OCI-LY1 (cell line): Measurements from ENCODE around the gene FRMD3.

Experiments
- EZH2 ChIP-seq: fragments of 200-600 bp; sonication (generic), shearing (Covaris generic); IDR thresholded peaks from 2 replicates; pipeline ENCODE4 v1.8.0; 2017; ENCODE audit warnings: borderline replicate concordance, mixed run types, mild to moderate bottlenecking, antibody characterized with exemption, low read length, moderate library complexity, mixed read lengths
- TF ChIP-seq, protein P1 (sequence below): fragments of 200-600 bp; sonication (generic), shearing (Covaris generic); IDR thresholded peaks from 2 replicates; pipeline ENCODE4 v1.5.1; 2017; ENCODE audit warnings: mild to moderate bottlenecking, antibody characterized with exemption, low read length, moderate library complexity, mixed read lengths

- TF ChIP-seq, protein P1, sequence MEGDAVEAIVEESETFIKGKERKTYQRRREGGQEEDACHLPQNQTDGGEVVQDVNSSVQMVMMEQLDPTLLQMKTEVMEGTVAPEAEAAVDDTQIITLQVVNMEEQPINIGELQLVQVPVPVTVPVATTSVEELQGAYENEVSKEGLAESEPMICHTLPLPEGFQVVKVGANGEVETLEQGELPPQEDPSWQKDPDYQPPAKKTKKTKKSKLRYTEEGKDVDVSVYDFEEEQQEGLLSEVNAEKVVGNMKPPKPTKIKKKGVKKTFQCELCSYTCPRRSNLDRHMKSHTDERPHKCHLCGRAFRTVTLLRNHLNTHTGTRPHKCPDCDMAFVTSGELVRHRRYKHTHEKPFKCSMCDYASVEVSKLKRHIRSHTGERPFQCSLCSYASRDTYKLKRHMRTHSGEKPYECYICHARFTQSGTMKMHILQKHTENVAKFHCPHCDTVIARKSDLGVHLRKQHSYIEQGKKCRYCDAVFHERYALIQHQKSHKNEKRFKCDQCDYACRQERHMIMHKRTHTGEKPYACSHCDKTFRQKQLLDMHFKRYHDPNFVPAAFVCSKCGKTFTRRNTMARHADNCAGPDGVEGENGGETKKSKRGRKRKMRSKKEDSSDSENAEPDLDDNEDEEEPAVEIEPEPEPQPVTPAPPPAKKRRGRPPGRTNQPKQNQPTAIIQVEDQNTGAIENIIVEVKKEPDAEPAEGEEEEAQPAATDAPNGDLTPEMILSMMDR = no peak
- TF ChIP-seq EZH2 = no peak
Observed at GRCh38 chr9:83511051-83511450, 27.1 kb downstream of the FRMD3 start.
